Muscle layer of duodenum (tissue), 2 donors: ENCODE data around the gene TSPAN9.

ENCODE experiments used
- H3K27ac ChIP-seq: one replicate; pipeline ENCODE4 v1.7.0; 2013; ENCODE audit warnings: mild to moderate bottlenecking, low read length
- H3K27me3 ChIP-seq: one replicate; pipeline ENCODE4 v1.7.0; 2013; ENCODE audit warnings: low read depth, mild to moderate bottlenecking, control low read depth, low read length
- H3K36me3 ChIP-seq, 2 donors: one replicate each; pipeline ENCODE4 v1.7.0; 2013; ENCODE audit warnings: low read length in 2 of 2, control low read depth in 1 of 2, mild to moderate bottlenecking in 1 of 2; ENCODE audit not compliant: insufficient read depth in 2 of 2, control insufficient read depth in 1 of 2
- H3K4me1 ChIP-seq, 2 donors: one replicate each; pipeline ENCODE4 v1.7.0; 2013; ENCODE audit warnings: low read length in 2 of 2, mild to moderate bottlenecking in 2 of 2, control low read depth in 1 of 2, moderate library complexity in 1 of 2; ENCODE audit not compliant: insufficient read depth in 2 of 2, control insufficient read depth in 1 of 2
- H3K4me3 ChIP-seq, 2 donors: one replicate each; pipeline ENCODE4 v1.7.0; 2013; ENCODE audit warnings: low read length in 2 of 2, low read depth in 1 of 2, mild to moderate bottlenecking in 1 of 2
- H3K9me3 ChIP-seq, 2 donors: one replicate each; pipeline ENCODE4 v1.7.0; 2013; ENCODE audit warnings: low read length in 2 of 2, control low read depth in 1 of 2, mild to moderate bottlenecking in 1 of 2; ENCODE audit not compliant: control insufficient read depth in 1 of 2
- donor health status: healthy.

The TSPAN9 gene

GRCh38 chr12:3105690-3106479 is 28.7 kb downstream of the TSPAN9 start:
- no peaks in the 10 kb centered on the region for H3K27me3 ChIP-seq
- H3K4me3 ChIP-seq, result no peak overlapping the region
- no peaks in the 10 kb centered on the region for H3K9me3 ChIP-seq
- H3K36me3 ChIP-seq, result no peaks in the 10 kb centered on the region
- peaks cover 0 to 22% of the 10 kb centered on the region in 2 donors for H3K4me1 ChIP-seq
- no peak overlapping the region for H3K27ac ChIP-seq

- H3K27ac ChIP-seq, result no peak overlapping the region
- H3K4me1 ChIP-seq, result peaks cover 0 to 19% of the 10 kb centered on the region in 2 donors
- no peak overlapping the region for H3K4me3 ChIP-seq
- no peaks in the 10 kb centered on the region for H3K9me3 ChIP-seq
- H3K27me3 ChIP-seq, result no peaks in the 10 kb centered on the region
- no peaks in the 10 kb centered on the region for H3K36me3 ChIP-seq
Measured at GRCh38 chr12:3106579-3106978, 29.4 kb downstream of the TSPAN9 start.

- Histone ChIP-seq H3K9me3 (no peaks in the 10 kb centered on the region), H3K36me3 (no peaks in the 10 kb centered on the region), H3K27me3 (no peaks in the 10 kb centered on the region), H3K4me3 (no peak overlapping the region), H3K4me1 (peaks cover 0 to 13% of the 10 kb centered on the region in 2 donors), H3K27ac (no peak overlapping the region)
Measured at GRCh38 chr12:3107071-3107583, 29.9 kb downstream of the TSPAN9 start.

DNA sequence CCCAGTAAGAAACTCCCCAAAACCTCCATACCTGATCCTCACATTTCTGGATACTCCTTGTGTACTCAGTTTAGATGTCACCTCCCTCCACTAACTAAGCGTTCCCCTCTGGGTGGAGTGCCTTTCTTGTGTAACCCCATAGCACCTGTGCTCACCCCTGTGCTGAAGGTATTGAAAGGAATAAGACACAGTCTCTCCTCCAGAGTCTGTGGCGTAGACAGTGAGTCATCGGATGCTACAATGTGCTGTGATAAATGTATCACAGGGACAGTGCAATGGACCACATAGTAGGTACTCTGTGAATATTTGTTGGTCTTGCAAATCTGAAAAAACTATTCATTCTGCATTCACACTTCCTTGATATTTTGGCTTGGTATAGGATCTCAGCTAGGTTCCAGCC is 30.8 kb downstream of the TSPAN9 start:
- Histone ChIP-seq H3K27me3 (no peaks in the 10 kb centered on the region), H3K9me3 (no peaks in the 10 kb centered on the region), H3K27ac (no peak overlapping the region), H3K36me3 (peaks cover 0 to 3% of the 10 kb centered on the region in 2 donors), H3K4me3 (no peak overlapping the region), H3K4me1 (peaks cover 0 to 11% of the 10 kb centered on the region in 2 donors)

DNA sequence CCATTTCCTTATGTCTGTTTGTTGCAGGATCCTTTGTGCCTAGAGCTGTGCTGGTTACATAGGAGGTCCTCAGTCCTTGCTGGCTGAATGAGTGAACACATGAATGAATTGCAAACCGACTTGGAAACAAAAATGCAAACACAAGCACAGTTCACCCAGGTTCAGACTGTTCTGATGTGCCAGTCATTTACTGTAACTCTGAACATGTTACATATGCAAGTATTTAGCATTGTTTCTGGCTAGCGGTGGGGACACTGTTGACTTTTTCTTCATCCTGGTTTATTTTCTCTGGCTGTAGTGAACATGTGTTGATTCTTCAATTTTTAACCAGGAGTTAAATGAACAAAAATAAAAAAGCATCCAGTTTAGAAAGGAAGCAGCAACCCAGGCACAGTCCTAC is 33.4 kb downstream of the TSPAN9 start:
- Histone ChIP-seq H3K27ac (no peak overlapping the region), H3K4me1 (no peaks in the 10 kb centered on the region), H3K27me3 (no peaks in the 10 kb centered on the region), H3K36me3 (peaks cover 0 to 6% of the 10 kb centered on the region in 2 donors), H3K4me3 (no peak overlapping the region), H3K9me3 (no peaks in the 10 kb centered on the region)

DNA sequence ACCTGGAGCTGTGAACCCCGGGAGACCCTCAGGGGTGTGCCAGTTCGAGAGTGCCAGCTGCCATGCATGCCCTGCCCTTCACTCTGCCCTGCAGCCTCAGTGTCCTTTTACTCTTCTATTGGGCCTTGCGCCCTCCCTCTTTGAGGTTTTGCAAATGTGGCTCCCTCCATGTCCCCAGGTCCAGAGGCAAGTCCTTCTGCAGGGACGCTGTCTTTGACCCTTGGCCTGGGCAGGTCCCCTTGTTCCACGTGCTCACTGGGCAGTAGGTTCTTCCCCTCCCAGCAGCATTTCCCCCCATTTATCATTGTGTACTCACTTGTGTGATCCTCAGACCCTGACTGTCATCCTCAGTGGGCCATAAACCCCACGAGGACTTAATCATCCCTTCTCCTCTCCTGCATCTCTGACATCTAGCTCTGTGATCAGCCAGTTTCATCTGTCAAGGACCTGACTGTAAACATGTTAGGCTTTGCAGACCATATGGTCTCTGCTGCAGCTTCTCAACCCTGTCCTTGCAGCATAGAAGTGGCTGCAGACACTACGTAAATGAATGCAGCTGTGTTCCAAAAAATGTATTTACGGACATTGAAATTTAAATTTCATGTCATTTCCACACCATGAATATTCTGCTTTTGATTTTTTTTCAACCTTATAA is 36.6 kb downstream of the TSPAN9 start:
- Histone ChIP-seq H3K4me1 (no peaks in the 10 kb centered on the region), H3K27ac (no peak overlapping the region)

DNA sequence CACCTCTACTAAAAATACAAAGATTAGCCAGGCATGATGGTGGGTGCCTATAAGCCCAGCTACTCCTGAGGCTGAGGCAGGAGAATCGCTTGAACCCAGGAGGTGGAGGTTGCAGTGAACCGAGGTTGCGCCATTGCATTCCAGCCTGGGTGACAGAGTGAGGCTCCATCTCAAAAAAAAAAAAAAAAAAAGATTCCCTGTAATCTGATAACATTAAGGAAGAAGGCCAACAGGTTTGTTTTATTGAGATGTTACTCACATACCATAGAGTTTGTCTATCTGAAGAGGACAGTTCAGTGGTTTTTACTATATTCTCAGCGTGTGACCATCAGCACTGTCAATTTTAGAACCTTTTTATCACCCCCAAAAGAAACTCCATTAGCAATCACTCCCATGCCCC is 37.5 kb downstream of the TSPAN9 start:
- H3K27me3 ChIP-seq, result no peaks in the 10 kb centered on the region

More for the DNA sequence above, 36.6 kb downstream of the TSPAN9 start:
- Histone ChIP-seq H3K27me3 (no peaks in the 10 kb centered on the region), H3K9me3 (no peaks in the 10 kb centered on the region), H3K4me3 (no peak overlapping the region), H3K36me3 (peaks cover 0 to 6% of the 10 kb centered on the region in 2 donors)

DNA sequence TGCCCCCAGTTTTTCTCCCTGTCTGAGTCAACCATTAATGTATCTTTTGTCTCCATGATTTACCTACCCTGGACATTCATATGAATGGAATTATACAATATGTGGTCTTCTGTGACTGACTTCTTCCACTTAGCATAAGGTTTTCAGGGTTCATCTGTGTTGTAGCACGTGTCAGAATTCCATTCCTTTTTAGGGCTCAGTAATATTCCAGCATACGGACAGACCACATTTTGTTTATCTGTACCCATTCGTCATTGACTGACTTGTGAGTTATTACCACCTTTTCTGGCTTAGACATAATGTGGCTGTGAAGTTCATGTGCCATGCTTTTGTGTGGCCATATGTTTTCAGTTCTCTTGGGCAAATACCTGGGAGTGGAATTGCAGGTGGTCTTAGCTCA is 37.9 kb downstream of the TSPAN9 start:
- no peaks in the 10 kb centered on the region for H3K27me3 ChIP-seq
- H3K4me1 ChIP-seq, result peaks cover 4 to 10% of the 10 kb centered on the region in 2 donors
- H3K9me3 ChIP-seq, result no peaks in the 10 kb centered on the region
- no peak overlapping the region for H3K4me3 ChIP-seq
- H3K36me3 ChIP-seq, result peaks cover 0 to 6% of the 10 kb centered on the region in 2 donors
- H3K27ac ChIP-seq, result no peak overlapping the region

More for the DNA sequence above, 37.5 kb downstream of the TSPAN9 start:
- H3K9me3 ChIP-seq, result no peaks in the 10 kb centered on the region
- no peak overlapping the region for H3K27ac ChIP-seq
- H3K4me1 ChIP-seq, result peaks cover 4 to 6% of the 10 kb centered on the region in 2 donors
- H3K36me3 ChIP-seq, result peaks cover 0 to 6% of the 10 kb centered on the region in 2 donors
- no peak overlapping the region for H3K4me3 ChIP-seq

- peaks cover 0 to 6% of the 10 kb centered on the region in 2 donors for H3K36me3 ChIP-seq
- H3K9me3 ChIP-seq, result no peaks in the 10 kb centered on the region
- H3K4me1 ChIP-seq, result peaks cover 4 to 18% of the 10 kb centered on the region in 2 donors
- no peaks in the 10 kb centered on the region for H3K27me3 ChIP-seq
- H3K4me3 ChIP-seq, result no peak overlapping the region
- no peak overlapping the region for H3K27ac ChIP-seq
Measured at GRCh38 chr12:3116106-3116844, 39.1 kb downstream of the TSPAN9 start.

DNA sequence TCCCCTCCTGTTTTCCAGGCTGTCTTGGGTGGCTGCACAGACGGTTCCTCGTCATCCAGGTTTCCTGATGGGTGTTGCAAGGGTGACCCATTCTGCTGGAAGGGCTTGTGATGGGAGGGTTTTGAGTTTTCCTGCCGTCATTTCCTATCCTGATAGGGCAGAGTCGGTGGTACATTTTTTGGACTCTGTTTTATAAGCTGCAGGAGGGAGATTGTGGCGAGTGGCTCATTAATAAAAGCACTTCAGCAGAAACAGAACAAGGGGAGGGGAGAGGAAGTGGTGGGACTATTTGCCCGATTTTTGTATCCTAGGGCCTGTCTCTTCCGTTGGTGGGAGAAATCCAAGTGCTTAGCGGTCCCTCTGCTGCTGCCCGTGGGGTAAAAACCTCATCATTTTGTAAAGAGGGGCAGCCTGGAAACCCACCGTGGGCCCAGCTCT is 40.0 kb downstream of the TSPAN9 start:
- Histone ChIP-seq H3K27ac (no peak overlapping the region), H3K9me3 (no peaks in the 10 kb centered on the region), H3K36me3 (peaks cover 0 to 6% of the 10 kb centered on the region in 2 donors), H3K4me3 (no peak overlapping the region), H3K27me3 (no peaks in the 10 kb centered on the region), H3K4me1 (peaks cover 4 to 18% of the 10 kb centered on the region in 2 donors)

DNA sequence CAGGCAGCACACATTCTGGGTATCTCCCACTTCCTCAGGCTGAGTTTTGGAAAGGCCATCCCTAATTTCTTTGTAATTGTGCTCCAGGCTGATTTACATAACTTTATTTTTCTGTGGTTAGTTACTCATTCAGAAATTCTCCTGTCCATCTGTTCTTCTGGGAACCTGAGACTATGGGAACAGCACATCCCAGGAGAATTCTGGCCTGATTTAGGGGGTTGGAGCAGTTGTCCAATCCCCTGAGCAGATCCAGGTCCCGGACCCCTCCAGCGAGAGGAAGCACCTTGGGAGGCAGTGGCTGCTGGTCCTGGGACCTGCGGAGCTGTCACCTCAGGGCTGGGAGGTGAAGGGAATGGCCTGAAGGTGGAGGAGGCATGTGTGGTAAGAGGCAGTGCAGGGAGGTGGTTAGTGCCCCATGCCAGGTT is 40.4 kb downstream of the TSPAN9 start:
- Histone ChIP-seq H3K36me3 (peaks cover 0 to 6% of the 10 kb centered on the region in 2 donors), H3K27ac (no peak overlapping the region), H3K27me3 (no peaks in the 10 kb centered on the region), H3K9me3 (no peaks in the 10 kb centered on the region), H3K4me1 (peaks cover 4 to 18% of the 10 kb centered on the region in 2 donors), H3K4me3 (no peak overlapping the region)
